ENCODE data around the gene RANBP3.
"Not testable (repeated sequence)": the region's sequence is repeated elsewhere in the genome, so short reads cannot be mapped to it uniquely, and the experiment has no call there.

RANBP3 gene

DNA sequence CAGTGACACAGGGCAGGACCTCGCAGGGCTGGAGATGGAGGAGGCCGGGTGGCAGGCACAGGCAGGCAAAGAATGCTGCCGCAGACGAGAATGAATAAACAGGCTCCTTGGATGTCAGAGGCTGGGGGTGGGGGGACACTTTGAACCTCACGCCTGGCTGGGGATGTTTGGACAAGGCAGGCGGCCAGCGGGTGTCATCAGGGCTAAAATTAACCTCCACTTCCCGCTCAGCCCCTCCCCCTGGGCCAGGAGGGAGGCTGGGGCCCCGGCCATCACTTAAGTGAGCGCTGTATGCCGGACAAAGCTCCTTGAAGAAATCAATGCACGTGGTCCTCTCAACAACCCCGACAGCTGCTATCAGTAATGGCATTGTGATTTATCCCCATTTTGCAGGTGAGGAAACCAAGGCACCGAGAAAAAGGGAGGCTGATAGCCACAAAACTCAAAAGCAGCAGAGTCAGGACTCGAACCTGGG is 97.3 kb downstream of the RANBP3 start:
- DNase-seq = no peak

DNA sequence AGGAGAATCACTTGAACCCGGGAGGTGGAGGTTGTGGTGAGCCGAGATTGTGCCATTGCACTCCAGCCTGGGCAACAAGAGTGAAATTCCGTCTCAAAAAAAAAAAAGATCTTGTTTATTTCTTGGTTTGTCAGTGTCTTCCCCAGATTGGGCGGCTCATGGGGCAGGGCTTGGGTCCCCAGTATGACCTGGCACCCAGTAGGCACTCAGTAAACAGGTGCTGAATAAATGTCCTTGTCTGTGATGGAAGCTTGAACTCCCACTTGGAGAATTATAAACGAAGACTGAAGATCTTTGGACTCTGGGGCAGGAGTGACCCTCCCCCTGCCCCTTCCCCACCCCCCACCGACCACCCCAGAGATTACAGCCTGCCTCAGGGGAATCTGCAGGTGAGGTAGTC is 97.7 kb downstream of the RANBP3 start:
- DNase-seq = no peak

DNA sequence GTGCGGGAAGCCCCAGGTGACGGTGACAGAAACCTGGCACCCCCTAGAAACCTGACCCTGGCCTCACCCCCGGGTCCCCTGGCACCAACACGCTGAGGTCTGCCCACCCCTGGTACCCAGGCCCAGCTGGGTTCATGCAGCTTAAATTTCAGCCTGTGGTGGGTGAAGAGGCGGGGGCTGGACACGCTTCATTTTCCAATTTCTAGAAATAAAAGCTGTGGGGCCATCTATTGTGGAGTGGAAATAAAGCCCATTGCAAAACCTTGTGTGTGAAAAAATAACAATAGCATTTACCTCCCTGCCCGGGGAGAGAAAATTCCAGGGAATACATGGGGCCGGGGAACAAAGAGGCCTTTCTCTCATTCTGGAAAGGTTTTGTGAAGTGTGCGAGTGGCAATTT is 100.1 kb downstream of the RANBP3 start:
- DNase-seq = no peak

DNA sequence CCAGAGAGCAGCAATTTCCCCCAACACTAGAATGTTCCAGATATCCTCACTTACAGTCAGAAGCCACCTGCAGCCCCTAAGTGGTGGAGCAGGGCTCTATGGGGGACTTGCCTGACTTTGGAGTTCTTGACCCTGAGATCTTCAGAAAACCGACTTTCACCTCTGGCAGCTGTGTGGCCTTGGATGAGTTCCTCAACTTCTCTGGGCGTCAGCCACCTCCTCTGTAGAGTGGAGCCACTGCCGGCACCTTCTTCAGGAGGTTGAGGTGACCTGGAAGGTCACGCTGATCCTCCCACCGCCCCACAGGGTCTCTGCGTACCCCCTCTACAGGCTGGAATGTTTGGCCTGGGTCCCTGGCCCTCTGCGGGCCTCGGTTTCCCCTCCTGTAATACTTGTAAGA is 100.5 kb downstream of the RANBP3 start:
- no peak for DNase-seq

DNA sequence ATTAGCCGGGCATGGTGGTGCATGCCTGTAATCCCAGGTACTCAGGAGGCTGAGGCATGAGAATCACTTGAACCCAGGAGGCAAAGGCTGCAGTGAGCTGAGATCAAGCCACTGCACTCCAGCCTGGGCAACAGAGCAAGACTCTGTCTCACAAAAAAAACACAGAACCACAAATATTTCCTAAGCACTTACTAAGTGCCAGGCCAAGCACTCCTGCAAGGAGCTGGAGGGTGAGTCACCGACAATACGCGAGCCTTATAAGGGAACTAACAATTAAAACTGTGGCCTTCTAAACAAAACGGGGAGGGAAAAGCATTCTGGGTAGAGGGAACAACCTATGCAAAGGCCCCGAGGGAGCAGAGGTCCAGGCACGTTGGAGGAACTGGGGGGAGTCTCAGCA is 103.4 kb downstream of the RANBP3 start:
- DNase-seq = not testable (repeated sequence)

DNA sequence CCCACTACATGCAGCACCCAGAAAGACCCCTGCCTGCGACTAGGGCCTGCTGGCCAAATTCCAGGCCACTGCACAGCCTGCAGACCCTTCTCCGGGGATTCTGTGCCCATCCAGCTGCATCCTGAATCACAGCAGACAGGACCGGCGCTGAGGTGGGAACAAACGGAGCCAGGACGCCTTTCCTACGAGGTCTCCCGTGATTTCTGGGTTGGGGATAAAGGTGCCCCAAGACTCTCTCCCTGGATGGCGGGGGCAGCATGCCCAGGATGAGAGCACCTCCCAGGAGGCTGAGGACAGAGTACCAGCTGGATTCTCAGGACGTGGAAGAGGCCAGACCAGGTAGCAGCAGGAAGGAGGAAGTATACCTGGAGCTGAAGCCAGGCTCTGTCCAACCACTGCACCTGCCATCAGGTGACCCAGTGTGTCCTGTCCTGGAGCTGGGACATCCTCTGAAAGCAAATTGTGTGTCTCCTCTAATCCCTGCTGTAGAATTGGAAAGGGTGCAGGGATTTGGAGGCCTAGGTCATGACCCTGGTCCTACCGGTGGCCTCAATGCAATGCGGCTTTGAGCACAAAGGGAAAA is 104.2 kb downstream of the RANBP3 start:
- DNase-seq = no peak

DNA sequence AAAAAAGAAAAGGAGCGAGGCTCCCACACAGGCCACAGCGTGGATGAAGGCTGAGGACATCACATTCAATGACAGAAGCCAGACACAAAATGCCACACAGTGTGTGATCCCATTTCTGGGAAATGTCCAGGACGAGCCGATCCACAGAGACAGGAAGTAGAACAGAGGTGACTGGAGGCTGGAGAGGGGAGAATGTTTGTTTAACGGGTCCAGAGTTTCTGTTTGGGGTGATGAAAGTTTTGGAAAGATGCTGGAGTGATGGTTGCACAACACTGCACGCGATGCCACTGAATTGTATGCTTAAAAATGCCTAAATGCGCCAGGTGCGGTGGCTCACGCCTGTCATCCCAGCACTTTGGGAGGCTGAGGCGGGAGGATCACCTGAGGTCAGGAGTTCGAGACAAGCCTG is 107.0 kb downstream of the RANBP3 start:
- DNase-seq = no peak

DNA sequence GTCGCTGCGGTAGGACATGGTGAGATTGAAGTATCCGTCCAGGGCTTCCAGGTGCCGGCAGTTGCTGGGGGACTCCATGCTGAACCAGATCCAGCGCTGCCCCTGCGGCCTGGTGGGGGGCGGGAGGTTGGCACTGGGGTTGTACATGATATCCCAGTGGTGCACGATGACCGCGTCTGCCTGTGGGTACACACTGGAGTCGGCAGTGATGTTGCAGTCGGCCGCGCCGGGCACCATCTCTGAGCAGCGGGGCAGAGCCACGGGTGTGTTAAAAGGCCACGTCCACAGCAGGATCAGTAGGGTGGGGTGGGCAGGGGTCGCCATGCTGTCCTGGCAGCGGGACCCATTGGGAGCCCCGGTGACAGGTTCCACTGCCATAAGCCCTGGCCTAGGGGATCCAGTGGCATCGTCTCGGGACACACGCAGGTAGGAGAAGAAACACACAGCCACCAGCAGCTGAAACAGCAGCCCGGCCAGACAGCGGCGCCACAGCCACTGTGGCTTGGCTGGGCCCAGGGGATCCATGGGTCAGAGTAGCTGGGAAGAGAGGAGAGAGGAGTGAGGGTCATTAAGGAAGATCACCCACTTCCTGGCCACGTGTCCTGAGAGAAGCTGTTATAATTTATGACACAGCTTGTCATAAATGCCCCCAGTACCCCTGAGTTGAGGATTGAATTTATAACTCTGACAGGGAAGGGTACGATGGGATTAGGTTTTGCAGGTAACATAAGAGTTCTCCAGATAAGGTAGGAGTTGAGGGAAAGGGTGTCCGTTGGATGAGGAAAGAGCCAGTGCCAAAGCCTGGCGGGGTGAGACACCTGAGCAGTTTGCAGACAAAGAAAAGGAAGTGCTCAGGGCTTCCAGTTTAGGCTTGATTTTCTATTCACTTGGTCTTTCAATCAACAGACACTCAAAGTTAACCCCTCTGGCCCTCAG is 110.5 kb downstream of the RANBP3 start:
- DNase-seq = no peak
